Right lobe of liver (tissue), 6 donors: ENCODE data around the gene APOA5. TPM values are rescaled to one million over a fixed set of nuclear protein-coding genes. Genes with fewer than 3 reads are reported as not detected.
A peak's percentile ranks its signal among the peaks of the same experiment; 100 is the strongest.

ENCODE experiments used
- ATAC-seq, 4 donors: fragments of 200-7000 bp; cut with Tn5 transposase; one replicate each; pipeline ENCODE4 v1.9.1; 2020; ENCODE audit warnings: mild to moderate bottlenecking in 4 of 4, moderate library complexity in 4 of 4
- DNase-seq, 3 donors: peaks; one replicate each; pipeline ENCODE4 v3.0.0-alpha.2; 2020
- H3K27ac ChIP-seq, 3 donors: fragments of 200-600 bp; one replicate each; pipeline ENCODE4 v1.8.0; 2022
- H3K27me3 ChIP-seq, 2 donors: fragments of 200-600 bp; one replicate each; pipeline ENCODE4 v1.8.0; 2022
- H3K36me3 ChIP-seq, 4 donors: fragments of 200-600 bp; sonication (generic) in 1 of 4; one replicate each; pipeline versions ENCODE4 v1.5.1 to v1.8.0; 2017 to 2022; ENCODE audit warnings: control low read depth in 1 of 4
- H3K4me1 ChIP-seq, 4 donors: fragments of 200-600 bp; sonication (generic) in 1 of 4; one replicate each; pipeline versions ENCODE4 v1.5.1 to v1.8.0; 2017 to 2022; ENCODE audit warnings: control low read depth in 1 of 4
- H3K4me3 ChIP-seq, 3 donors: fragments of 200-600 bp; one replicate each; pipeline ENCODE4 v1.8.0; 2022
- H3K9me3 ChIP-seq, 4 donors: fragments of 200-600 bp; sonication (generic) in 1 of 4; one replicate each; pipeline versions ENCODE4 v1.5.1 to v1.8.0; 2017 to 2022; ENCODE audit warnings: control low read depth in 1 of 4
- CTCF ChIP-seq, 4 donors: fragments of 200-600 bp in 3 of 4; fragments of 450-650 bp in 1 of 4; IDR thresholded peaks; one replicate each; pipeline versions ENCODE4 v1.5.1 to v1.8.0; 2016 to 2022; ENCODE audit warnings: antibody characterized with exemption in 4 of 4, mild to moderate bottlenecking in 2 of 4
- POLR2A ChIP-seq: fragments of 450-650 bp; IDR thresholded peaks from one replicate; pipeline ENCODE4 v1.6.1; 2017; ENCODE audit warnings: antibody characterized with exemption, mild to moderate bottlenecking
- WGBS: methylation state at CpG from one replicate; pipeline ENCODE4 v1.1.6; 2018; ENCODE audit warnings: low coverage, low lambda C conversion rate; ENCODE audit not compliant: insufficient coverage; ENCODE audit errors: missing lambda C conversion rate; 5-methylcytosine and 5-hydroxymethylcytosine counted together
- intact Hi-C, 2 donors: fragments of 100-400 bp; cut with DNase I; formaldehyde crosslinking; loops; one replicate each; pipeline versions ENCODE4 v1.11.2 to v1.14.1; 2022
- total RNA-seq, 6 experiments: library from RNA; depleted of rRNA in 2 of 6; stranded (reverse); fragments of >200 nt in 2 of 6; fragmentation: NEBNext Ultra II Directional in 3 of 6; extraction: Animal tissue kit (Norgen Biotek cat#: 25700) in 3 of 6; gene quantifications; one replicate each; pipeline versions ENCODE4 v1.1.0 to v1.2.4, GENCODE V29; 2016 to 2023
- donor health status: DM: no; HTN: yes; CAD: no.
- donor health status: DM: no; HTN: no; CAD: no.
- donor health status: DM: no; HTN: no; CAD: no.
- donor health status: DM: no; HTN: yes; CAD: no.
- donor health status: DM: no; HTN: yes; CAD: no.

APOA5 gene
- total RNA-seq, 6 experiments from 2014 or later: 57.8 to 1,064 (median 724) TPM

- Histone ChIP-seq H3K4me3 (peak overlapping the region; percentile 27 to 90 (median 81)), H3K36me3 (no peaks in the 10 kb centered on the region), H3K9me3 (no peaks in the 10 kb centered on the region), H3K27ac (peak overlapping the region; percentile 74 to 88 (median 81)), H3K4me1 (peaks cover 0 to 41% (median 17%) of the 10 kb centered on the region in 4 donors), H3K27me3 (no peaks in the 10 kb centered on the region)
- intact Hi-C loops: no loop called here
- peak; percentile 44 to 57 (median 52) for ATAC-seq
- TF ChIP-seq CTCF (IDR thresholded peaks at IDR 0.05) (peak in 1 of 4 donors; percentile 2), POLR2A (peak; percentile 34)
- peak; percentile 77 to 93 (median 87) for DNase-seq
- 46% methylated on average over 10 of the region's 16 CpGs for whole genome bisulfite sequencing
Observed at GRCh38 chr11:116828632-116829524, 37.2 kb upstream of the APOA5 start.

GRCh38 chr11:116827461-116827860, 35.8 kb upstream of the APOA5 start:
- Histone ChIP-seq H3K4me1 (peaks cover 0 to 39% (median 17%) of the 10 kb centered on the region in 4 donors), H3K27ac (peak overlapping the region; percentile 28 to 88 (median 70)), H3K9me3 (no peaks in the 10 kb centered on the region), H3K4me3 (peak overlapping the region in 1 of 3 donors; percentile 3), H3K36me3 (no peaks in the 10 kb centered on the region), H3K27me3 (no peaks in the 10 kb centered on the region)
- TF ChIP-seq CTCF (IDR thresholded peaks at IDR 0.05) (no peak), POLR2A (no peak)
- no peak for ATAC-seq
- WGBS: no CpG with 5 or more reads among the region's 6 CpGs
- DNase-seq: no peak
- intact Hi-C loops: no loop called here

- Histone ChIP-seq H3K4me3 (peak overlapping the region in 2 of 3 donors; percentile 16 to 35), H3K27me3 (no peaks in the 10 kb centered on the region), H3K9me3 (no peaks in the 10 kb centered on the region), H3K36me3 (no peaks in the 10 kb centered on the region), H3K4me1 (peaks cover 0 to 37% (median 17%) of the 10 kb centered on the region in 4 donors), H3K27ac (peak overlapping the region; percentile 67 to 88 (median 70))
- DNase-seq (peak; percentile 83 to 98 (median 94)), ATAC-seq (peak; percentile 50 to 70 (median 54))
- WGBS: no CpG with 5 or more reads among the region's 9 CpGs
- intact Hi-C loops: no loop called here
- no peak for TF ChIP-seq CTCF (IDR thresholded peaks at IDR 0.05)
- peak; percentile 45 for TF ChIP-seq POLR2A
Observed at GRCh38 chr11:116826751-116827431, 35.2 kb upstream of the APOA5 start.

GRCh38 chr11:116825854-116826750, 34.4 kb upstream of the APOA5 start:
- peak; percentile 72 to 89 (median 81) for DNase-seq
- peak overlapping the region in 2 of 3 donors; percentile 16 to 35 for H3K4me3 ChIP-seq
- H3K27me3 ChIP-seq: no peaks in the 10 kb centered on the region
- H3K9me3 ChIP-seq: no peaks in the 10 kb centered on the region
- peak overlapping the region; percentile 67 to 82 (median 70) for H3K27ac ChIP-seq
- intact Hi-C loops: no loop called here
- WGBS: 28% methylated on average over 10 of the region's 22 CpGs
- H3K36me3 ChIP-seq: no peaks in the 10 kb centered on the region
- peaks cover 0 to 37% (median 17%) of the 10 kb centered on the region in 4 donors for H3K4me1 ChIP-seq
- TF ChIP-seq POLR2A (no peak), CTCF (IDR thresholded peaks at IDR 0.05) (peak in 1 of 4 donors; percentile 0)
- ATAC-seq: peak; percentile 11 to 45 (median 30)
